Esophagus muscularis mucosa (tissue), 2 donors: Measurements from ENCODE around the gene COL4A6.

Source experiments
- POLR2A ChIP-seq: fragments of 450-650 bp; IDR thresholded peaks from one replicate; pipeline ENCODE4 v1.6.1; 2017; ENCODE audit warnings: antibody characterized with exemption, moderate library complexity, mild to moderate bottlenecking, low read depth
- POLR2AphosphoS5 ChIP-seq, 2 donors: sonication (generic); formaldehyde crosslinking; IDR thresholded peaks; one replicate each; pipeline ENCODE4 v1.6.1; 2017; ENCODE audit warnings: antibody characterized with exemption in 2 of 2

DNA sequence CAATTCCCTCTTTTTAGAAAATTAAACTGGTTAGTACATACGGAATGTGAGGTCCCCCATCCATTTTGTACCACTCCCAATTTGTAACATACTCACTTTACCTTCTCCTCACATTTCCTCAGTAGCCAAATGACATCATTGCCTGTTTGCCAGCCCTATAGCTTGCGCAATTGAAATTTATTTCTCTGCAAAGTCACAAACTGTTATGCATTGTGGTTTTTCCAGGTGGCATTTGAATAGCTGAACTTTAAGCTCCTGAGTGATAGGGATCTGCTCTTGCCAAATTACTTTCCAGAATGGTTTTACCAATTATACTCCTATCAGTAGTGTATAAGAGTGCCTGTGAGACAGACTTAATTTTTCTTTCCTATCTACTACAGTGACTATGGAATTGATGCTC, 9.1 kb upstream of the COL4A6 start:
- TF ChIP-seq POLR2AphosphoS5 (IDR thresholded peaks at IDR 0.05) (no peak), POLR2A (no peak)
